K562 (cell line): ENCODE measurements around the gene SLC9A3. TPM values are rescaled to one million over a fixed set of nuclear protein-coding genes. Genes with fewer than 3 reads are reported as not detected.

ENCODE experiments used
- AFF4 ChIP-seq: sonication (generic); formaldehyde crosslinking; IDR thresholded peaks from 2 replicates; pipeline ENCODE4 v1.8.0; 2023; ENCODE audit warnings: mild to moderate bottlenecking, missing genetic modification reagents
- E2F6 ChIP-seq, 2 experiments: IDR thresholded peaks; 2 replicates each; pipeline ENCODE4 v1.6.1; 2011; ENCODE audit warnings: borderline replicate concordance in 1 of 2, control low read depth in 1 of 2, low read depth in 1 of 2, low read length in 1 of 2, mild to moderate bottlenecking in 1 of 2, mixed read lengths in 1 of 2, moderate library complexity in 1 of 2; ENCODE audit not compliant: insufficient read depth in 1 of 2, insufficient read length in 1 of 2, poor library complexity in 1 of 2, severe bottlenecking in 1 of 2; ENCODE audit errors: extremely low read depth in 1 of 2
- ESRRA ChIP-seq: fragments of 450-650 bp; IDR thresholded peaks from 2 replicates; pipeline ENCODE4 v1.6.1; 2014; ENCODE audit warnings: low read depth, mild to moderate bottlenecking, moderate library complexity, borderline replicate concordance
- HINFP ChIP-seq: fragments of 450-650 bp; conservative IDR thresholded peaks from 2 replicates; pipeline ENCODE4 v1.6.1; 2016; ENCODE audit warnings: missing genetic modification characterization, low read depth, mild to moderate bottlenecking, control low read depth, missing compliant biosample characterization
- MYC ChIP-seq, 2 experiments: fragments of 250-450 bp in 1 of 2; sonication (Bioruptor Pico) in 1 of 2; IDR thresholded peaks; 2 replicates each; pipeline versions ENCODE4 v1.5.1 to v1.6.1; 2012 to 2021; ENCODE audit warnings: low read depth in 2 of 2, borderline replicate concordance in 1 of 2, improper control_type of control experiment in 1 of 2, low read length in 1 of 2, mild to moderate bottlenecking in 1 of 2, moderate library complexity in 1 of 2
- NFE2L1 ChIP-seq: fragments of 450-650 bp; IDR thresholded peaks from 2 replicates; pipeline ENCODE4 v1.6.1; 2016; ENCODE audit warnings: missing genetic modification characterization, low read depth, mild to moderate bottlenecking, missing compliant biosample characterization, moderate library complexity, borderline replicate concordance
- PHTF2 ChIP-seq: fragments of 250-450 bp; sonication (Bioruptor Pico); IDR thresholded peaks from 2 replicates; pipeline ENCODE4 v1.5.0; 2021; ENCODE audit warnings: mild to moderate bottlenecking
- SMARCC2 ChIP-seq: fragments of 450-650 bp; IDR thresholded peaks from 2 replicates; pipeline ENCODE4 v1.6.1; 2017; ENCODE audit warnings: antibody characterized with exemption, moderate library complexity, mild to moderate bottlenecking, low read depth
- SRSF7 ChIP-seq: fragments of 200-400 bp; formaldehyde crosslinking; optimal IDR thresholded peaks from 2 replicates; pipeline ENCODE3; 2017; ENCODE audit warnings: mild to moderate bottlenecking, low read depth, low read length
- TCF7L2 ChIP-seq: fragments of 150-350 bp; IDR thresholded peaks from 2 replicates; pipeline ENCODE4 v1.6.1; 2016; ENCODE audit warnings: low read depth, mild to moderate bottlenecking, low read length, moderate library complexity
- ZBTB7A ChIP-seq: IDR thresholded peaks from 2 replicates; pipeline ENCODE4 v1.6.1; 2011; ENCODE audit warnings: low read depth, mild to moderate bottlenecking, low read length, moderate library complexity, borderline replicate concordance; ENCODE audit not compliant: control insufficient read depth
- ZNF140 ChIP-seq: fragments of 250-450 bp; sonication (Bioruptor Pico); IDR thresholded peaks from 2 replicates; pipeline ENCODE4 v1.8.0; 2021; ENCODE audit warnings: moderate library complexity, mild to moderate bottlenecking, inconsistent platforms
- ZNF224 ChIP-seq: sonication (generic); formaldehyde crosslinking; IDR thresholded peaks from 2 replicates; pipeline ENCODE4 v1.8.0; 2022; ENCODE audit warnings: mild to moderate bottlenecking, missing genetic modification reagents
- ZNF395 ChIP-seq: fragments of 200-800 bp; sonication (Bioruptor generic); IDR thresholded peaks from 2 replicates; pipeline ENCODE4 v1.6.1; 2017; ENCODE audit warnings: missing genetic modification characterization, missing compliant biosample characterization
- ZNF398 ChIP-seq: fragments of 250-450 bp; sonication (Bioruptor Pico); IDR thresholded peaks from 2 replicates; pipeline ENCODE4 v1.8.0; 2021; ENCODE audit warnings: moderate library complexity, mild to moderate bottlenecking, inconsistent platforms
- polyA plus RNA-seq, 8 experiments: library from polyadenylated mRNA; depleted of rRNA in 4 of 8; stranded (reverse) in 5 of 8; unstranded in 3 of 8; fragments of >200 nt; fragmentation: Nextera tagmentation in 2 of 8; fragmentation: Illumina TruSeq in 1 of 8; extraction: Ambion mirVana in 2 of 8; extraction: Trizol in 1 of 8; gene quantifications; 2 replicates each; pipeline versions ENCODE4 v1.2.1 to v1.2.3, GENCODE V29; 2011 to 2014; ENCODE audit warnings: inconsistent platforms in 1 of 8, missing spikeins in 1 of 8
- total RNA-seq, 7 experiments: library from RNA; depleted of rRNA in 6 of 7; stranded (reverse); fragments of >200 nt in 6 of 7; fragmentation: Illumina TruSeq in 2 of 7; extraction: Trizol in 2 of 7; gene quantifications; 2 replicates each; pipeline versions ENCODE4 v1.2.1 to v1.2.3, GENCODE V29; 2011 to 2021; ENCODE audit warnings: low replicate concordance in 1 of 7

SLC9A3 gene
- total and polyA plus RNA-seq, 9 of the 15 experiments (the other 6 are each of a cell fraction or from before 2014, with no cell fraction given): 1.5 to 5.8 (median 3.7) TPM; not detected in 2

GRCh38 chr5:435961-436640 is 88.1 kb downstream of the SLC9A3 start (continued):
- TF ChIP-seq ZNF395 (CRISPR knock-in tag): no peak
- TF ChIP-seq E2F6 (IDR thresholded peaks at IDR 0.05; ENCODE audit: borderline replicate concordance in 1 of 2, extremely low read depth in 1 of 2, insufficient read depth in 1 of 2, insufficient read length in 1 of 2, low read depth in 1 of 2, low read length in 1 of 2, poor library complexity in 1 of 2, severe bottlenecking in 1 of 2): no peak
- TF ChIP-seq PHTF2 (CRISPR knock-in tag): no peak
- TF ChIP-seq SMARCC2: no peak
- no peak for TF ChIP-seq AFF4 (CRISPR knock-in tag)
- TF ChIP-seq ZNF224: 0 out of 2 replicates have a peak, but pooled peaks have one; percentile 34
- TF ChIP-seq ZNF140 (CRISPR knock-in tag): no peak
- 0 out of 2 replicates have a peak, but pooled peaks have one; percentile 18 for TF ChIP-seq ZBTB7A
- TF ChIP-seq HINFP (tag): no peak
- no peak for TF ChIP-seq MYC (IDR thresholded peaks at IDR 0.05; ENCODE audit: low read depth, low read length)
- TF ChIP-seq MYC (CRISPR knock-in tag; IDR thresholded peaks at IDR 0.05; ENCODE audit: borderline replicate concordance, low read depth): no peak
- TF ChIP-seq TCF7L2: no peak
- no peak for TF ChIP-seq NFE2L1 (tag)
- TF ChIP-seq SRSF7: no peak
- TF ChIP-seq ESRRA: no peak
- TF ChIP-seq ZNF398 (CRISPR knock-in tag): no peak
